RWPE1 (cell line): ENCODE measurements around the gene C17orf50.

ENCODE experiments used
- CTCF ChIA-PET: fragments of 350-600 bp; sonication (Branson Sonifier 250); formaldehyde crosslinking; extraction: SDS; loops from one replicate; lab custom pipeline; 2021; lab: Yijun Ruan, JAX
- POLR2A ChIA-PET: fragments of 400-600 bp; formaldehyde crosslinking; extraction: SDS; loops from one replicate; lab custom pipeline; 2020; ENCODE audit warnings: antibody characterized with exemption; ENCODE audit not compliant: low non-redundant PET; lab: Yijun Ruan, JAX
- DNase-seq: peaks from one replicate; pipeline ENCODE4 v3.0.0; 2012; ENCODE audit warnings: low spot score
- H3K27ac ChIP-seq: fragments of 450-650 bp; 2 replicates; pipeline ENCODE4 v1.5.1; 2017
- CTCF ChIP-seq: fragments of 450-650 bp; conservative IDR thresholded peaks from 2 replicates; pipeline ENCODE4 v1.5.1; 2017; ENCODE audit warnings: low read depth, mild to moderate bottlenecking

C17orf50 gene

GRCh38 chr17:35726953-35727460 is 33.7 kb upstream of the C17orf50 start:
- TF ChIP-seq CTCF, result no peak
- DNase-seq, result no peak
- peak overlapping the region; percentile 50 for H3K27ac ChIP-seq
- POLR2A ChIA-PET, result no interaction called here
- CTCF ChIA-PET, result interaction anchor here (0.5 to 2.4 kb wide), 3 partner anchors 9 to 258 kb away, joined by 3 to 7 read pairs (median 3); no protein-coding TSS in a partner anchor

GRCh38 chr17:35727635-35728034 is 33.1 kb upstream of the C17orf50 start:
- no peak for DNase-seq
- no peak overlapping the region for H3K27ac ChIP-seq
- CTCF ChIA-PET, result interaction anchor here (0.5 to 2.4 kb wide), 2 partner anchors 10 to 115 kb away, joined by 3 to 7 read pairs; no protein-coding TSS in a partner anchor
- TF ChIP-seq CTCF, result no peak
- POLR2A ChIA-PET, result no interaction called here

- TF ChIP-seq CTCF, result no peak
- CTCF ChIA-PET, result interaction anchor here (2.4 kb wide), 1 partner anchor 11 kb away, joined by 7 read pairs; no protein-coding TSS in a partner anchor
- no peak for DNase-seq
- POLR2A ChIA-PET, result no interaction called here
- no peak overlapping the region for H3K27ac ChIP-seq
Measured at GRCh38 chr17:35728551-35728950, 32.1 kb upstream of the C17orf50 start.

- POLR2A ChIA-PET, result no interaction called here
- CTCF ChIA-PET, result interaction anchor here (0.7 kb wide), 1 partner anchor 18 kb away, joined by 3 read pairs; no protein-coding TSS in a partner anchor
- H3K27ac ChIP-seq, result no peak overlapping the region
- TF ChIP-seq CTCF, result no peak
- no peak for DNase-seq
Measured at GRCh38 chr17:35729405-35729833, 31.3 kb upstream of the C17orf50 start.

GRCh38 chr17:35730400-35731005 is 30.2 kb upstream of the C17orf50 start:
- CTCF ChIA-PET, result interaction anchor here (0.6 to 1.5 kb wide), 5 partner anchors 15 to 308 kb away, joined by 3 to 7 read pairs (median 4); no protein-coding TSS in a partner anchor
- POLR2A ChIA-PET, result no interaction called here
- DNase-seq, result no peak
- TF ChIP-seq CTCF, result no peak
- no peak overlapping the region for H3K27ac ChIP-seq

DNA sequence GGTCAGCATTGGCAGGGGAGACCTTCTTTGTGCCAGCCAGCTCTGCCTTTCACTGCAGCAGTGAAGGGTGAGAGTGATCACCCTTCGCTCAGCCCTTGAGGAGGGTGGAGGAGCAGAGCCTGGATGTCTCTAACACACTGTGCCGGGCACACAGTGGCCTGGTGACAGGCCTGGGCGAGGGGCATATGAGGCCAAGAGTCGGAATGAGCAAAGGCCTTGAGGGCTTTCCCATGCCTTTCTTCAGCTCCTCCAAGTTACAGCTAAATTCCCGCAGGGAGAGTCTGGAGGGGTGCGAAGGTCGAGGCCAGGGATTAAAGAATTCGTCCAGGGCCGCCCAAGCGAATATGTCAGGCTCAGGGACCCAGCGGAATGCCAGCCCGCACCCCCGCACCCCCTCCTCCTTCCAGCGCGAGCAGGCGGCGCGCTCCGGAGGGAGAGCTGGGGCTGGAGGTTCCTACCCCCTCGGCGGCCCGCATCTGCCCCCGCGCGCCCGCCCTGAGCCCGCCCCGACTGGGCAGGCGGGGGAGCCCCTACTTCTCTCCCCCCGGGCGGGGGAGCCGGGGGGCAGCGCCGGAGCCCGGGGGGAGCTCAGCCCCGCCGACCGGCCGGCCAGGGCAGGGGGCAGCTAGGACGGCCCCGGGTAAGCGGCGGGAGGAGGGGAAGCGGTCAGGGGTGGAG is 29.3 kb upstream of the C17orf50 start, which contains the start of gene RASL10B:
RASL10B (plus strand) TSS at position 401 of the 678 bp plus-strand sequence. CDS start 3,546 bp downstream, outside the sequence.
- ChIA-PET CTCF (interaction anchor here (0.6 to 1.5 kb wide), 3 partner anchors 16 to 62 kb away, joined by 4 to 7 read pairs (median 4); no protein-coding TSS in a partner anchor), POLR2A (no interaction called here)
- TF ChIP-seq CTCF, result no peak
- peak; percentile 78 for DNase-seq
- no peak within 1 kb of the TSS for H3K27ac ChIP-seq
